HG02642 (cell line): ENCODE measurements around the gene TMEM176B.
"Not testable (repeated sequence)": the region's sequence is repeated elsewhere in the genome, so short reads cannot be mapped to it uniquely, and the experiment has no call there.

Experiments used
- ATAC-seq: cut with Tn5 transposase; IDR thresholded peaks from one replicate; pipeline ENCODE4 v1.9.1; 2021; ENCODE audit warnings: mild to moderate bottlenecking; ENCODE audit not compliant: unreplicated experiment, poor library complexity

TMEM176B gene

GRCh38 chr7:150791746-150792452, 8.3 kb downstream of the TMEM176B start:
- ATAC-seq = no peak

GRCh38 chr7:150791304-150791703, 8.9 kb downstream of the TMEM176B start:
- no peak for ATAC-seq

GRCh38 chr7:150790416-150791075, 9.6 kb downstream of the TMEM176B start:
- no peak for ATAC-seq

GRCh38 chr7:150788474-150789269, 11.5 kb downstream of the TMEM176B start:
- no peak for ATAC-seq

GRCh38 chr7:150787321-150788281, 12.6 kb downstream of the TMEM176B start:
- no peak for ATAC-seq

- no peak for ATAC-seq
These were observed 15.2 kb downstream of the TMEM176B start for GRCh38 chr7:150784954-150785353.

- no peak for ATAC-seq
These were observed 15.9 kb downstream of the TMEM176B start for GRCh38 chr7:150784120-150784736.

GRCh38 chr7:150781961-150782360, 18.2 kb downstream of the TMEM176B start:
- no peak for ATAC-seq

- ATAC-seq = no peak
These were observed 19.1 kb downstream of the TMEM176B start for GRCh38 chr7:150781103-150781502.

- ATAC-seq = no peak
These were observed 19.9 kb downstream of the TMEM176B start for GRCh38 chr7:150780292-150780691.

GRCh38 chr7:150778738-150779301, 21.3 kb downstream of the TMEM176B start:
- ATAC-seq = no peak

- no peak for ATAC-seq
These were observed 22.0 kb downstream of the TMEM176B start for GRCh38 chr7:150778014-150778737.

GRCh38 chr7:150774131-150774530, 26.0 kb downstream of the TMEM176B start:
- ATAC-seq = not testable (repeated sequence)

- no peak for ATAC-seq
These were observed 30.4 kb downstream of the TMEM176B start for GRCh38 chr7:150769768-150770167.

GRCh38 chr7:150766334-150766709, 33.8 kb downstream of the TMEM176B start:
- ATAC-seq = no peak

- no peak for ATAC-seq
These were observed 40.7 kb downstream of the TMEM176B start for GRCh38 chr7:150759479-150759878.

GRCh38 chr7:150756858-150757257, 43.3 kb downstream of the TMEM176B start:
- no peak for ATAC-seq

- no peak for ATAC-seq
These were observed 44.0 kb downstream of the TMEM176B start for GRCh38 chr7:150756166-150756565.
